NCI-H446 treated with DMSO at 0.1 percent for 48 hours (cell line): ENCODE measurements around the gene UBASH3A.

Source experiments
- DNase-seq: peaks from one replicate; lab custom pipeline; 2025; lab: John Stamatoyannopoulos, UW

UBASH3A gene

GRCh38 chr21:42491328-42491727 is 87.6 kb downstream of the UBASH3A start:
- no peak for DNase-seq

- no peak for DNase-seq
These were observed 88.5 kb downstream of the UBASH3A start for GRCh38 chr21:42492201-42492600.

- no peak for DNase-seq
These were observed 89.7 kb downstream of the UBASH3A start for GRCh38 chr21:42493109-42494060.

- DNase-seq, result no peak
These were observed 91.3 kb downstream of the UBASH3A start for GRCh38 chr21:42495027-42495426.

- DNase-seq, result no peak
These were observed 92.0 kb downstream of the UBASH3A start for GRCh38 chr21:42495765-42496119.

GRCh38 chr21:42496120-42496838 is 92.6 kb downstream of the UBASH3A start, which contains the start of gene RSPH1:
Gene RSPH1 (minus strand): TSS chr21:42496224. CDS start chr21:42496186, 38 bp downstream.
- DNase-seq, result peak; percentile 93

GRCh38 chr21:42496839-42497202 is 93.1 kb downstream of the UBASH3A start:
- DNase-seq, result no peak
